DND-41 (cell line): ENCODE measurements around the gene BRAF.

Experiments
- ATAC-seq: fragments of 200-7000 bp; cut with Tn5 transposase; 3 replicates; pipeline ENCODE4 v1.9.1; 2021; ENCODE audit warnings: low read depth; ENCODE audit not compliant: insufficient read depth
- DNase-seq: peaks from one replicate; pipeline ENCODE4 v3.0.0-alpha.2; 2020
- H2AFZ ChIP-seq: 2 replicates; pipeline ENCODE4 v1.6.0; 2012; ENCODE audit warnings: low read depth, low read length
- H3K27ac ChIP-seq: 2 replicates; pipeline ENCODE4 v1.5.1; 2012; ENCODE audit warnings: low read length, inconsistent platforms
- H3K27me3 ChIP-seq: fragments of 200-600 bp; sonication (generic); 2 replicates; pipeline ENCODE4 v1.6.0; 2012; ENCODE audit warnings: low read length, mild to moderate bottlenecking, inconsistent platforms; ENCODE audit not compliant: insufficient read depth, poor library complexity
- H3K36me3 ChIP-seq: 2 replicates; pipeline ENCODE4 v1.5.1; 2012; ENCODE audit warnings: low read length, inconsistent platforms; ENCODE audit not compliant: insufficient read depth
- H3K4me1 ChIP-seq: 2 replicates; pipeline ENCODE4 v1.5.1; 2012; ENCODE audit warnings: mild to moderate bottlenecking, low read length; ENCODE audit not compliant: insufficient read depth
- H3K4me2 ChIP-seq: 2 replicates; pipeline ENCODE4 v1.6.0; 2012; ENCODE audit warnings: mild to moderate bottlenecking, moderate library complexity, low read length, inconsistent platforms; ENCODE audit not compliant: insufficient read depth
- H3K4me3 ChIP-seq, 2 experiments: fragments of 200-600 bp in 1 of 2; shearing (Covaris generic) in 1 of 2; 2 replicates each; pipeline ENCODE4 v1.5.1; 2012 to 2016; ENCODE audit warnings: inconsistent platforms in 2 of 2, low read length in 2 of 2, mild to moderate bottlenecking in 2 of 2, low read depth in 1 of 2, moderate library complexity in 1 of 2
- H3K79me2 ChIP-seq: 2 replicates; pipeline ENCODE4 v1.6.0; 2012; ENCODE audit warnings: low read length, inconsistent platforms; ENCODE audit not compliant: insufficient read depth
- H3K9ac ChIP-seq: 2 replicates; pipeline ENCODE4 v1.6.0; 2012; ENCODE audit warnings: low read depth, mild to moderate bottlenecking, inconsistent platforms, low read length, moderate library complexity
- H3K9me3 ChIP-seq: 2 replicates; pipeline ENCODE4 v1.5.1; 2012; ENCODE audit warnings: low read length, moderate library complexity, mild to moderate bottlenecking, inconsistent platforms; ENCODE audit not compliant: insufficient read depth, severe bottlenecking
- H4K20me1 ChIP-seq: 2 replicates; pipeline ENCODE4 v1.6.0; 2012; ENCODE audit warnings: low read length; ENCODE audit not compliant: insufficient read depth
- EZH2 ChIP-seq: IDR thresholded peaks from 3 replicates; pipeline ENCODE4 v1.6.1; 2012; ENCODE audit warnings: borderline replicate concordance, low read depth, mild to moderate bottlenecking, moderate library complexity, low read length, inconsistent platforms; ENCODE audit not compliant: severe bottlenecking
- TF ChIP-seq, protein P1 (sequence below): IDR thresholded peaks from 2 replicates; pipeline ENCODE4 v1.5.1; 2012; ENCODE audit warnings: borderline replicate concordance, low read length, moderate library complexity, mild to moderate bottlenecking; ENCODE audit not compliant: poor library complexity, severe bottlenecking; ENCODE audit errors: extremely low read depth

BRAF gene

GRCh38 chr7:140898786-140899536, 25.8 kb downstream of the BRAF start:
- Histone ChIP-seq H3K9ac (no peak overlapping the region), H3K4me3 (no peak overlapping the region), H3K27ac (no peak overlapping the region), H3K9me3 (peaks cover 7% of the 10 kb centered on the region), H3K79me2 (peaks cover 87% of the 10 kb centered on the region), H3K4me1 (peaks cover 4% of the 10 kb centered on the region), H3K36me3 (no peaks in the 10 kb centered on the region), H3K4me2 (no peak overlapping the region), H2AFZ (no peak overlapping the region), H3K27me3 (no peaks in the 10 kb centered on the region), H4K20me1 (peaks cover 26% of the 10 kb centered on the region)
- DNase-seq (no peak), ATAC-seq (no peak)
- no peak for TF ChIP-seq EZH2
- TF ChIP-seq, protein P1, sequence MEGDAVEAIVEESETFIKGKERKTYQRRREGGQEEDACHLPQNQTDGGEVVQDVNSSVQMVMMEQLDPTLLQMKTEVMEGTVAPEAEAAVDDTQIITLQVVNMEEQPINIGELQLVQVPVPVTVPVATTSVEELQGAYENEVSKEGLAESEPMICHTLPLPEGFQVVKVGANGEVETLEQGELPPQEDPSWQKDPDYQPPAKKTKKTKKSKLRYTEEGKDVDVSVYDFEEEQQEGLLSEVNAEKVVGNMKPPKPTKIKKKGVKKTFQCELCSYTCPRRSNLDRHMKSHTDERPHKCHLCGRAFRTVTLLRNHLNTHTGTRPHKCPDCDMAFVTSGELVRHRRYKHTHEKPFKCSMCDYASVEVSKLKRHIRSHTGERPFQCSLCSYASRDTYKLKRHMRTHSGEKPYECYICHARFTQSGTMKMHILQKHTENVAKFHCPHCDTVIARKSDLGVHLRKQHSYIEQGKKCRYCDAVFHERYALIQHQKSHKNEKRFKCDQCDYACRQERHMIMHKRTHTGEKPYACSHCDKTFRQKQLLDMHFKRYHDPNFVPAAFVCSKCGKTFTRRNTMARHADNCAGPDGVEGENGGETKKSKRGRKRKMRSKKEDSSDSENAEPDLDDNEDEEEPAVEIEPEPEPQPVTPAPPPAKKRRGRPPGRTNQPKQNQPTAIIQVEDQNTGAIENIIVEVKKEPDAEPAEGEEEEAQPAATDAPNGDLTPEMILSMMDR: no peak

DNA sequence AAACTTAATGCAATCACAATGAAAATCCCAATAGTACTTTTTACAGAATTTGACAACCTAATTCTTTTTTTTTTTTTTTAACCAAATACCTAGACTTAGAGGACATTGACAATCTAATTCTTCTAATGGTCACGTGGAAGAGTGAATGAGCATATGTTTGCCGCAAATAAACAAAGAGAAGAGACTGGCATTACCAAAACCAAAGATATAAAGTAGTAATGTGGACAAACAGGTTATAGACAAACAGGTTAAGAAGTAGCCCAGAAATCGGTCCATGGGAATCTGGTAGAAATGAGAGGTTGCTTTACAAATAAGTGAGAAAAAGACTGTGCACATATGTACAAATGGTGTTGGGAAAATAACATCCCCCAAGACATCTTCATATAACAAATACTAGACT, 27.7 kb downstream of the BRAF start:
- TF ChIP-seq, protein P1: no peak
- no peak for TF ChIP-seq EZH2
- Histone ChIP-seq H3K9me3 (no peaks in the 10 kb centered on the region), H3K4me2 (no peak overlapping the region), H3K4me1 (no peaks in the 10 kb centered on the region), H3K27ac (no peak overlapping the region), H3K36me3 (no peaks in the 10 kb centered on the region), H3K79me2 (peaks cover 90% of the 10 kb centered on the region), H3K27me3 (no peaks in the 10 kb centered on the region), H2AFZ (no peak overlapping the region), H4K20me1 (peaks cover 33% of the 10 kb centered on the region), H3K4me3 (no peak overlapping the region), H3K9ac (no peak overlapping the region)
- no peak for ATAC-seq
- DNase-seq: no peak

DNA sequence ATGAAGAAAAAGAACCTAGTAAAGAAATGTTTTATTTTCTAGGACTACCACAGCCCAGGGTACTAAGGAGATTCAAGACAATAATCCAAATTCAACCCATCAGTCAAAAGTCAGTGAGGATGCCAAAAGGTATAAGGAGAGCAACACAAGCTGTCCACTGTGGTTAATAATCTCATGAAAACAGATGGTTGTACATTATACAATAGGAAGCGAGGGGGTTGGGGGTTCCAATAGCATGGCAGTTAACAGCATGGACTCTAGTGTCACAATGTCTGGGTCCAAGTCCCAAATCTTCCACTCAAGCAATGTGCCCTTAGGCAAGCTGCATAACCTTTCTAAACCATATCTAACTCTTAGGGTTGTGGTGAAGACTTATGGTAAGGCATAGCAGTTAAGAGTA, 35.1 kb downstream of the BRAF start:
- Histone ChIP-seq H3K79me2 (peaks cover 92% of the 10 kb centered on the region), H4K20me1 (peaks cover 41% of the 10 kb centered on the region)
- ATAC-seq: no peak

More for the DNA sequence above, 35.1 kb downstream of the BRAF start:
- Histone ChIP-seq H2AFZ (no peak overlapping the region), H3K27ac (no peak overlapping the region), H3K9ac (no peak overlapping the region), H3K4me2 (no peak overlapping the region), H3K36me3 (no peaks in the 10 kb centered on the region), H3K4me1 (no peaks in the 10 kb centered on the region), H3K4me3 (no peak overlapping the region), H3K9me3 (no peaks in the 10 kb centered on the region), H3K27me3 (no peaks in the 10 kb centered on the region)
- no peak for DNase-seq
- TF ChIP-seq EZH2: no peak
- TF ChIP-seq, protein P1: no peak
